ENCODE data around the gene GJA3.

- TF ChIP-seq POLR2AphosphoS5 (IDR thresholded peaks at IDR 0.05; ENCODE audit: low read depth, low read length) (no peak), SIN3A (IDR thresholded peaks at IDR 0.05; ENCODE audit: borderline replicate concordance, insufficient read depth, low read length) (no peak), REST (IDR thresholded peaks at IDR 0.05; ENCODE audit: insufficient read depth in 1 of 2, low read depth in 2 of 2, low read length in 2 of 2) (no peak), TAF1 (IDR thresholded peaks at IDR 0.05; ENCODE audit: borderline replicate concordance, insufficient read depth, low read length) (no peak), FOXP2 (optimal IDR thresholded peaks at IDR 0.05; ENCODE audit: borderline replicate concordance, extremely low read depth, extremely low read length, insufficient read depth) (no peak)
These were observed 55.6 kb downstream of the GJA3 start for GRCh38 chr13:20105161-20105689.
